ENCODE data around the gene ZNF669.

GRCh38 chr1:247111259-247111699 is 7.1 kb upstream of the ZNF669 start:
- TF ChIP-seq ZNF331 (CRISPR knock-in tag; IDR thresholded peaks at IDR 0.05; ENCODE audit: low read depth): no peak
- TF ChIP-seq POLR2AphosphoS5 (IDR thresholded peaks at IDR 0.05; ENCODE audit: low read depth): no peak
- TF ChIP-seq CTCF (conservative IDR thresholded peaks at IDR 0.05; ENCODE audit: low read depth in 2 of 2): no peak
- no peak for TF ChIP-seq NANOG (IDR thresholded peaks at IDR 0.05; ENCODE audit: borderline replicate concordance)
- no peak for TF ChIP-seq REST (IDR thresholded peaks at IDR 0.05; ENCODE audit: unreplicated experiment)
- TF ChIP-seq ZNF114 (CRISPR knock-in tag; IDR thresholded peaks at IDR 0.05): no peak
- TF ChIP-seq EZH2phosphoT487 (IDR thresholded peaks at IDR 0.05; ENCODE audit: unreplicated experiment): no peak
- no peak for TF ChIP-seq CREB1 (CRISPR knock-in tag; IDR thresholded peaks at IDR 0.05; ENCODE audit: low read depth)
